ENCODE results near the gene KLRF2. TPM values are rescaled to one million over a fixed set of nuclear protein-coding genes. Genes with fewer than 3 reads are reported as not detected.
A peak's percentile ranks its signal among the peaks of the same experiment; 100 is the strongest.

Gene KLRF2
- total RNA-seq, 1 donor from 2014 or later, result not detected

- no peak overlapping the region for H3K9ac ChIP-seq (ENCODE audit: low read length)
These were observed 30.4 kb downstream of the KLRF2 start for GRCh38 chr12:9911708-9912107.

GRCh38 chr12:9919443-9919842 lies 38.2 kb downstream of the KLRF2 start:
- Mint-ChIP-seq H3K36me3 (ENCODE audit: low read depth, unreplicated experiment) (no peaks in the 10 kb centered on the region), H3K4me3 (ENCODE audit: unreplicated experiment) (no peak overlapping the region), H3K27me3 (ENCODE audit: low read depth, unreplicated experiment) (peaks cover 3% of the 10 kb centered on the region), H3K27ac (ENCODE audit: unreplicated experiment) (no peak overlapping the region), H3K9me3 (ENCODE audit: unreplicated experiment) (peaks cover 9% of the 10 kb centered on the region), H3K4me1 (ENCODE audit: low read depth, unreplicated experiment) (no peaks in the 10 kb centered on the region)
- Histone ChIP-seq H3K4me1 (ENCODE audit: insufficient read depth, low read length) (no peaks in the 10 kb centered on the region), H3K9ac (ENCODE audit: low read length) (no peak overlapping the region), H4K20me1 (ENCODE audit: insufficient read depth, low read length) (no peaks in the 10 kb centered on the region), H3K4me3 (ENCODE audit: insufficient read depth, low read depth, low read length) (no peak overlapping the region), H2AFZ (ENCODE audit: low read depth, low read length) (no peak overlapping the region), H3K79me2 (ENCODE audit: insufficient read depth, low read length) (no peaks in the 10 kb centered on the region), H3K9me3 (ENCODE audit: insufficient read depth, low read depth, low read length) (no peaks in the 10 kb centered on the region), H3K36me3 (ENCODE audit: insufficient read depth, low read length) (no peaks in the 10 kb centered on the region), H3K27me3 (ENCODE audit: insufficient read depth, low read length) (no peaks in the 10 kb centered on the region), H3K27ac (ENCODE audit: low read depth, low read length) (no peak overlapping the region), H3K4me2 (ENCODE audit: low read length) (no peak overlapping the region)
- FAIRE-seq (no peak), DNase-seq (ENCODE audit: low read depth) (no peak)
- TF ChIP-seq EZH2 (IDR thresholded peaks at IDR 0.05; ENCODE audit: insufficient read depth, low read length) (no peak), CTCF (IDR thresholded peaks at IDR 0.05; ENCODE audit: insufficient read depth, low read depth, low read length) (no peak)

More at GRCh38 chr12:9911708-9912107, 30.4 kb downstream of the KLRF2 start:
- Histone ChIP-seq H2AFZ (ENCODE audit: low read depth, low read length) (no peak overlapping the region), H3K4me2 (ENCODE audit: low read length) (no peak overlapping the region), H3K27me3 (ENCODE audit: insufficient read depth, low read length) (no peaks in the 10 kb centered on the region), H3K79me2 (ENCODE audit: insufficient read depth, low read length) (no peaks in the 10 kb centered on the region), H3K9me3 (ENCODE audit: insufficient read depth, low read depth, low read length) (peaks cover 9% of the 10 kb centered on the region), H4K20me1 (ENCODE audit: insufficient read depth, low read length) (no peaks in the 10 kb centered on the region), H3K36me3 (ENCODE audit: insufficient read depth, low read length) (no peaks in the 10 kb centered on the region), H3K4me1 (ENCODE audit: insufficient read depth, low read length) (no peaks in the 10 kb centered on the region), H3K4me3 (ENCODE audit: insufficient read depth, low read depth, low read length) (no peak overlapping the region), H3K27ac (ENCODE audit: low read depth, low read length) (no peak overlapping the region)
- Mint-ChIP-seq H3K4me3 (ENCODE audit: unreplicated experiment) (no peak overlapping the region), H3K4me1 (ENCODE audit: low read depth, unreplicated experiment) (no peaks in the 10 kb centered on the region), H3K9me3 (ENCODE audit: unreplicated experiment) (peaks cover 24% of the 10 kb centered on the region), H3K27ac (ENCODE audit: unreplicated experiment) (peak overlapping the region; percentile 59), H3K36me3 (ENCODE audit: low read depth, unreplicated experiment) (peaks cover 7% of the 10 kb centered on the region), H3K27me3 (ENCODE audit: low read depth, unreplicated experiment) (no peaks in the 10 kb centered on the region)
- TF ChIP-seq EZH2 (IDR thresholded peaks at IDR 0.05; ENCODE audit: insufficient read depth, low read length) (no peak), CTCF (IDR thresholded peaks at IDR 0.05; ENCODE audit: insufficient read depth, low read depth, low read length) (no peak)
- DNase-seq (ENCODE audit: low read depth), result no peak
- FAIRE-seq, result no peak

- Histone ChIP-seq H3K27me3 (ENCODE audit: insufficient read depth, low read length) (no peaks in the 10 kb centered on the region), H3K4me3 (ENCODE audit: insufficient read depth, low read depth, low read length) (no peak overlapping the region), H3K27ac (ENCODE audit: low read depth, low read length) (no peak overlapping the region), H3K36me3 (ENCODE audit: insufficient read depth, low read length) (no peaks in the 10 kb centered on the region), H4K20me1 (ENCODE audit: insufficient read depth, low read length) (no peaks in the 10 kb centered on the region), H3K9me3 (ENCODE audit: insufficient read depth, low read depth, low read length) (no peaks in the 10 kb centered on the region), H3K9ac (ENCODE audit: low read length) (no peak overlapping the region), H3K79me2 (ENCODE audit: insufficient read depth, low read length) (no peaks in the 10 kb centered on the region), H2AFZ (ENCODE audit: low read depth, low read length) (no peak overlapping the region), H3K4me2 (ENCODE audit: low read length) (no peak overlapping the region), H3K4me1 (ENCODE audit: insufficient read depth, low read length) (no peaks in the 10 kb centered on the region)
- no peak overlapping the region for H3K27ac Mint-ChIP-seq (ENCODE audit: unreplicated experiment)
- H3K4me1 Mint-ChIP-seq (ENCODE audit: low read depth, unreplicated experiment), result no peaks in the 10 kb centered on the region
- no peak overlapping the region for H3K4me3 Mint-ChIP-seq (ENCODE audit: unreplicated experiment)
- DNase-seq (ENCODE audit: low read depth), result no peak
- no peaks in the 10 kb centered on the region for H3K36me3 Mint-ChIP-seq (ENCODE audit: low read depth, unreplicated experiment)
- TF ChIP-seq CTCF (IDR thresholded peaks at IDR 0.05; ENCODE audit: insufficient read depth, low read depth, low read length), result no peak
- no peak for TF ChIP-seq EZH2 (IDR thresholded peaks at IDR 0.05; ENCODE audit: insufficient read depth, low read length)
- peaks cover 3% of the 10 kb centered on the region for H3K27me3 Mint-ChIP-seq (ENCODE audit: low read depth, unreplicated experiment)
- no peak for FAIRE-seq
- peaks cover 9% of the 10 kb centered on the region for H3K9me3 Mint-ChIP-seq (ENCODE audit: unreplicated experiment)
These were observed 39.2 kb downstream of the KLRF2 start for GRCh38 chr12:9920451-9920850.
